NCI-H69 (cell line): ENCODE results near the gene PLIN1.

Source experiments
- DNase-seq: peaks from one replicate; lab custom pipeline; 2025; lab: John Stamatoyannopoulos, UW

Gene PLIN1

GRCh38 chr15:89652666-89653065 lies 26.5 kb downstream of the PLIN1 start:
- DNase-seq = no peak

GRCh38 chr15:89652131-89652530 lies 27.0 kb downstream of the PLIN1 start:
- no peak for DNase-seq

GRCh38 chr15:89649716-89650115 lies 29.5 kb downstream of the PLIN1 start:
- DNase-seq = no peak

GRCh38 chr15:89649013-89649625 lies 30.0 kb downstream of the PLIN1 start:
- no peak for DNase-seq

- no peak for DNase-seq
These were observed 30.8 kb downstream of the PLIN1 start for GRCh38 chr15:89648106-89649012.

GRCh38 chr15:89647191-89647851 lies 31.8 kb downstream of the PLIN1 start:
- peak; percentile 38 for DNase-seq

- DNase-seq = no peak
These were observed 32.6 kb downstream of the PLIN1 start for GRCh38 chr15:89646416-89647141.

- DNase-seq = no peak
These were observed 33.5 kb downstream of the PLIN1 start for GRCh38 chr15:89645680-89646079.

GRCh38 chr15:89642106-89642505 lies 37.1 kb downstream of the PLIN1 start:
- DNase-seq = no peak

- DNase-seq = no peak
These were observed 38.1 kb downstream of the PLIN1 start for GRCh38 chr15:89641053-89641452.

GRCh38 chr15:89640245-89640644 lies 38.9 kb downstream of the PLIN1 start:
- no peak for DNase-seq

GRCh38 chr15:89633585-89633984 lies 45.6 kb downstream of the PLIN1 start:
- DNase-seq = no peak

GRCh38 chr15:89632563-89633430 lies 46.4 kb downstream of the PLIN1 start:
- no peak for DNase-seq

GRCh38 chr15:89631902-89632264 lies 47.3 kb downstream of the PLIN1 start:
- no peak for DNase-seq

GRCh38 chr15:89630974-89631901 lies 47.9 kb downstream of the PLIN1 start:
- DNase-seq = no peak

GRCh38 chr15:89630260-89630659 lies 48.9 kb downstream of the PLIN1 start:
- DNase-seq = no peak

GRCh38 chr15:89629829-89630228 lies 49.3 kb downstream of the PLIN1 start:
- DNase-seq = no peak

- DNase-seq = no peak
These were observed 50.1 kb downstream of the PLIN1 start for GRCh38 chr15:89628806-89629715.

GRCh38 chr15:89628301-89628700 lies 50.9 kb downstream of the PLIN1 start:
- DNase-seq = no peak
